Esophagus squamous epithelium (tissue), 5 donors: ENCODE data around the gene GAB4. TPM values are rescaled to one million over a fixed set of nuclear protein-coding genes. Genes with fewer than 3 reads are reported as not detected.

ENCODE experiments used
- DNase-seq: peaks from one replicate; lab custom pipeline; 2025; lab: John Stamatoyannopoulos, UW
- H3K27ac ChIP-seq, 4 donors: fragments of 200-600 bp; sonication (generic); one replicate each; pipeline ENCODE4 v1.5.1; 2016 to 2019; ENCODE audit warnings: mild to moderate bottlenecking in 1 of 4
- H3K27me3 ChIP-seq, 4 donors: fragments of 200-600 bp; sonication (generic); 1 replicate in 3 of 4; 2 replicates in 1 of 4; pipeline versions ENCODE4 v1.5.1 to v1.6.0; 2017 to 2021; ENCODE audit warnings: antibody characterized with exemption in 1 of 4
- H3K36me3 ChIP-seq, 3 donors: fragments of 200-600 bp; sonication (generic); one replicate each; pipeline ENCODE4 v1.5.1; 2016 to 2019
- H3K4me1 ChIP-seq, 3 donors: fragments of 200-600 bp; sonication (generic); one replicate each; pipeline ENCODE4 v1.5.1; 2017 to 2019
- H3K4me3 ChIP-seq, 4 donors: fragments of 200-600 bp; sonication (generic); 1 replicate in 3 of 4; 2 replicates in 1 of 4; pipeline ENCODE4 v1.5.1; 2016 to 2019; ENCODE audit warnings: mild to moderate bottlenecking in 2 of 4, moderate library complexity in 1 of 4
- H3K9me3 ChIP-seq, 3 donors: fragments of 200-600 bp; sonication (generic); one replicate each; pipeline ENCODE4 v1.5.1; 2016 to 2019
- CTCF ChIP-seq, 6 experiments: fragments of 450-650 bp in 4 of 6; fragments of 200-600 bp in 2 of 6; sonication (generic) in 2 of 6; IDR thresholded peaks; one replicate each; pipeline ENCODE4 v1.5.1; 2016 to 2019; ENCODE audit warnings: antibody characterized with exemption in 6 of 6, mild to moderate bottlenecking in 4 of 6, moderate library complexity in 4 of 6
- POLR2A ChIP-seq, 4 donors: fragments of 450-650 bp; IDR thresholded peaks; one replicate each; pipeline ENCODE4 v1.6.1; 2017; ENCODE audit warnings: antibody characterized with exemption in 4 of 4, mild to moderate bottlenecking in 4 of 4, moderate library complexity in 3 of 4
- WGBS, 2 donors: methylation state at CpG; one replicate each; pipeline ENCODE4 v1.1.5; 2018; 5-methylcytosine and 5-hydroxymethylcytosine counted together
- intact Hi-C: fragments of 100-400 bp; cut with DNase I; formaldehyde crosslinking; loops from one replicate; pipeline ENCODE4 v1.15.0; 2022
- total RNA-seq, 4 donors: library from RNA; depleted of rRNA; stranded (reverse); fragments of >200 nt; gene quantifications; one replicate each; pipeline ENCODE4 v1.1.0, GENCODE V29; 2016
- donor health status: DM: yes; HTN: yes; CAD: no.

Gene GAB4
- total RNA-seq, 4 donors from 2014 or later, result not detected

- TF ChIP-seq POLR2A (IDR thresholded peaks at IDR 0.05) (no peak), CTCF (IDR thresholded peaks at IDR 0.05) (no peak)
- Histone ChIP-seq H3K36me3 (no peaks in the 10 kb centered on the region), H3K9me3 (no peaks in the 10 kb centered on the region), H3K4me3 (no peak overlapping the region), H3K27ac (no peak overlapping the region), H3K27me3 (peaks cover 0 to 29% (median 0%) of the 10 kb centered on the region in 4 donors), H3K4me1 (no peaks in the 10 kb centered on the region)
- no peak for DNase-seq
- intact Hi-C loops, result no loop called here
- 74 to 90% methylated on average over 2 of the region's 2 CpGs for WGBS, 2 donors
Observed at GRCh38 chr22:16973591-16974297, 34.3 kb downstream of the GAB4 start.

GRCh38 chr22:16972311-16972710 lies 35.7 kb downstream of the GAB4 start:
- 84 to 97% methylated on average over 3 of the region's 4 CpGs for WGBS, 2 donors
- peaks cover 0 to 29% (median 0%) of the 10 kb centered on the region in 4 donors for H3K27me3 ChIP-seq
- no peak overlapping the region for H3K4me3 ChIP-seq
- H3K36me3 ChIP-seq, result no peaks in the 10 kb centered on the region
- H3K4me1 ChIP-seq, result no peaks in the 10 kb centered on the region
- TF ChIP-seq POLR2A (IDR thresholded peaks at IDR 0.05), result no peak
- TF ChIP-seq CTCF (IDR thresholded peaks at IDR 0.05), result no peak
- DNase-seq, result no peak
- no peaks in the 10 kb centered on the region for H3K9me3 ChIP-seq
- intact Hi-C loops, result no loop called here
- no peak overlapping the region for H3K27ac ChIP-seq

- H3K9me3 ChIP-seq, result no peaks in the 10 kb centered on the region
- no peaks in the 10 kb centered on the region for H3K4me1 ChIP-seq
- intact Hi-C loops, result no loop called here
- WGBS, 2 donors, result 50 to 51% methylated on average over 4 of the region's 4 CpGs
- H3K4me3 ChIP-seq, result no peak overlapping the region
- H3K27me3 ChIP-seq, result peaks cover 0 to 27% (median 0%) of the 10 kb centered on the region in 4 donors
- H3K36me3 ChIP-seq, result no peaks in the 10 kb centered on the region
- no peak overlapping the region for H3K27ac ChIP-seq
- DNase-seq, result no peak
- no peak for TF ChIP-seq CTCF (IDR thresholded peaks at IDR 0.05)
- TF ChIP-seq POLR2A (IDR thresholded peaks at IDR 0.05), result no peak
Observed at GRCh38 chr22:16970446-16970845, 37.6 kb downstream of the GAB4 start.

GRCh38 chr22:16969508-16970327 lies 38.3 kb downstream of the GAB4 start:
- intact Hi-C loops, result no loop called here
- no peaks in the 10 kb centered on the region for H3K9me3 ChIP-seq
- no peak for DNase-seq

More at GRCh38 chr22:16969508-16970327, 38.3 kb downstream of the GAB4 start:
- Histone ChIP-seq H3K4me1 (no peaks in the 10 kb centered on the region), H3K36me3 (no peaks in the 10 kb centered on the region), H3K4me3 (no peak overlapping the region), H3K27me3 (peaks cover 0 to 22% (median 0%) of the 10 kb centered on the region in 4 donors), H3K27ac (no peak overlapping the region)
- WGBS, 2 donors, result 39 to 62% methylated on average over 2 to 5 of the region's 8 CpGs
- TF ChIP-seq POLR2A (IDR thresholded peaks at IDR 0.05), result no peak
- no peak for TF ChIP-seq CTCF (IDR thresholded peaks at IDR 0.05)
